ENCODE measurements around the gene TENM3.

TENM3 gene

DNA sequence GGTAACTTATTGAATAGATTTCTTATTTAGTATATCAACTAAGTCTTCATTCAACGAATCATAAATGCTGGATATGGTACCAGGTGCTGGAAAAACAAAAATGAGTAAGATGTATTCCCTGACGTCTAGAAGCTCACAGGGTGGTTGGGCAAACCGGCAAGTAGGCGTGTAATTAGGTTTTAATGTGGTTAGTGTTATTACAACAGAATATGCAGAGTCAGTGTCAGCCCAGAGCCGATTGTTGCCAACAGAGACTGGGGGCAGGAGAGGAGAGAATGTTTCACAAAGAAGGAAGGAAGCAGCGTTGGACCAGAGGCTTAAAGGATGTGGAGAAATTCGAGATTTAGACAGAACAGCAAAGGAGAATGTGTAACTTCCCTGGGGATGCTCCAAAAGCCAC is 111.7 kb downstream of the TENM3 start:
- H3K27ac Mint-ChIP-seq = no peak overlapping the region
- peaks cover 35% of the 10 kb centered on the region for H3K4me1 Mint-ChIP-seq
- no peak overlapping the region for H3K4me3 Mint-ChIP-seq
- no peak for DNase-seq
- H3K9me3 Mint-ChIP-seq = peaks cover 20% of the 10 kb centered on the region
- no peak for TF ChIP-seq CTCF (IDR thresholded peaks at IDR 0.05)
- H3K27me3 Mint-ChIP-seq (ENCODE audit: low read depth, poor library complexity) = no peaks in the 10 kb centered on the region
- peaks cover 43% of the 10 kb centered on the region for H3K36me3 Mint-ChIP-seq (ENCODE audit: low read depth)

GRCh38 chr4:182367153-182367552 is 124.0 kb downstream of the TENM3 start:
- no peak overlapping the region for H3K4me3 Mint-ChIP-seq
- peaks cover 9% of the 10 kb centered on the region for H3K4me1 Mint-ChIP-seq
- H3K27me3 Mint-ChIP-seq (ENCODE audit: low read depth, poor library complexity) = no peaks in the 10 kb centered on the region
- no peak for TF ChIP-seq CTCF (IDR thresholded peaks at IDR 0.05)
- no peak overlapping the region for H3K27ac Mint-ChIP-seq
- no peak for DNase-seq
- H3K9me3 Mint-ChIP-seq = peaks cover 16% of the 10 kb centered on the region
- peaks cover 25% of the 10 kb centered on the region for H3K36me3 Mint-ChIP-seq (ENCODE audit: low read depth)

DNA sequence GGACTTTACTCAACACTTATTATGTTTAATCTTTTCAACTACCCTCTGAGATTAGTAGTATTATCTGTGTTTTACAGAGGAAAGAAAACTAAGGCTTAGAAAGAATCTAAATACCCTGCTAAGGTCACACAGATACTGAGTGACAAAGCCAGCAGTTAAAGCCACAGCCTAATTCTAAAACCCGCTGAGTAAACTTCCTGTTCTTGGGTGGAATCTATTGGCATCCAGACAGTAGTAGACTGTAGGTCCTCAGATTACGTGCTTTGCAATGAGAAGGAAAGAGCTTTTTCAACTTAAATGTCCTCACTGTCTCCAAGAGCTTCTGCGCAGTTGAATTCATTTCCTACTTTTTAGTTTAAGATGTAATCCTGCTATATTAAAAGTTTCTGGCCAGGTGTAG is 126.0 kb downstream of the TENM3 start:
- no peaks in the 10 kb centered on the region for H3K27me3 Mint-ChIP-seq (ENCODE audit: low read depth, poor library complexity)
- H3K4me1 Mint-ChIP-seq = peaks cover 9% of the 10 kb centered on the region
- DNase-seq = no peak
- peaks cover 9% of the 10 kb centered on the region for H3K9me3 Mint-ChIP-seq
- no peak overlapping the region for H3K4me3 Mint-ChIP-seq
- no peak for TF ChIP-seq CTCF (IDR thresholded peaks at IDR 0.05)
- H3K36me3 Mint-ChIP-seq (ENCODE audit: low read depth) = peaks cover 27% of the 10 kb centered on the region
- H3K27ac Mint-ChIP-seq = no peak overlapping the region

DNA sequence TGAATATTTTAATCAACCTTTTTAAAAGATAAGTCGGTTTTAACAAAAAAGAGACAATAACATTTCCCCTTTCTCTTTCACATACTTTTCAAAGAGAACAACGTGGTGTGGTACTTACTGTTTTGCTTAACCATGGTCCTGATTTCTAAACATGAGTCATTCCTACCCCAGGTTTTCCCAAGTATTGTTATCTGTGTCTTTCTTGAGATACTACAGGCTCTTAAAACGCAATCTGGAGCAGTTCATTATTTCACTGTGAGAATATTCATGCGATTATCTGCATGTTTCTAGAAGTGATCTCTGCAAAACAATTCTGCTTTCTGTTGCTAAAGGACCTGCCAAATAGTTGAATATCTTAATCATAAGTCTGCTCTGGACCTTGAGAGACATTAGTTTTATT is 127.3 kb downstream of the TENM3 start:
- peaks cover 4% of the 10 kb centered on the region for H3K9me3 Mint-ChIP-seq
- TF ChIP-seq CTCF (IDR thresholded peaks at IDR 0.05) = no peak
- H3K27me3 Mint-ChIP-seq (ENCODE audit: low read depth, poor library complexity) = no peaks in the 10 kb centered on the region
- H3K36me3 Mint-ChIP-seq (ENCODE audit: low read depth) = peaks cover 28% of the 10 kb centered on the region
- no peak for DNase-seq
- no peak overlapping the region for H3K4me3 Mint-ChIP-seq
- peaks cover 9% of the 10 kb centered on the region for H3K4me1 Mint-ChIP-seq
- H3K27ac Mint-ChIP-seq = no peak overlapping the region

DNA sequence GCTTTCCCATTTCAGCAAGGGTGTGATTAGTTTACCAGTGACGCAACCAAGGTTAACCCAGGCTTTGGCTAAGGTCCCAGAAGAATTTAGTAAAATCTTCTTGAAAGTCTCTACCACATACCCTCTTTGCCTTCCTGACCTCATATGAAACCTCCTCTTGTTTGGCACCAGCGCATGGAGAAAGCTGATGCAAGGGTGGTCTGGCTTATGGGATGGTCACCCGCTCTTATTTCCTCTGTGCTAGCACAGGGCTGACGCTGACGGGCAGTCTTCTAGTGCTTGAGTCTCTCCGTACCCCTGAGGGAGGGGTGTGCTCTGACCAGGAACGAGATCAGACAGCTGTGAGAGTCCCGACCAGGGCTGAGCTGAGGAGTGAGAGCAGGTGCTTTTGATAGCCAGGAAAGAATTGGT is 137.6 kb downstream of the TENM3 start:
- H3K36me3 Mint-ChIP-seq (ENCODE audit: low read depth) = peaks cover 62% of the 10 kb centered on the region
- TF ChIP-seq CTCF (IDR thresholded peaks at IDR 0.05) = no peak
- H3K4me3 Mint-ChIP-seq = no peak overlapping the region
- no peaks in the 10 kb centered on the region for H3K27me3 Mint-ChIP-seq (ENCODE audit: low read depth, poor library complexity)
- no peak for DNase-seq
- H3K9me3 Mint-ChIP-seq = peaks cover 19% of the 10 kb centered on the region
- no peak overlapping the region for H3K27ac Mint-ChIP-seq
- H3K4me1 Mint-ChIP-seq = peaks cover 42% of the 10 kb centered on the region

GRCh38 chr4:182382941-182383340 is 139.7 kb downstream of the TENM3 start:
- Mint-ChIP-seq H3K4me1 (peaks cover 29% of the 10 kb centered on the region), H3K27me3 (ENCODE audit: low read depth, poor library complexity) (no peaks in the 10 kb centered on the region), H3K36me3 (ENCODE audit: low read depth) (peaks cover 76% of the 10 kb centered on the region), H3K27ac (no peak overlapping the region), H3K4me3 (no peak overlapping the region), H3K9me3 (peaks cover 24% of the 10 kb centered on the region)
- TF ChIP-seq CTCF (IDR thresholded peaks at IDR 0.05) = no peak
- no peak for DNase-seq
